ENCODE data around the gene UBL4B.

- TF ChIP-seq YY1 (IDR thresholded peaks at IDR 0.05; ENCODE audit: insufficient read depth, insufficient read length) (no peak), SUZ12 (IDR thresholded peaks at IDR 0.05; ENCODE audit: extremely low read depth, insufficient read depth, insufficient read length) (peak; percentile 47), ZNF274 (IDR thresholded peaks at IDR 0.05; ENCODE audit: low read depth, low read length) (no peak)
These were observed 27.8 kb upstream of the UBL4B start for GRCh38 chr1:110084227-110085078.

Data from NT2/D1 (cell line).